Measurements from ENCODE around the gene WEE1.

The WEE1 gene

DNA sequence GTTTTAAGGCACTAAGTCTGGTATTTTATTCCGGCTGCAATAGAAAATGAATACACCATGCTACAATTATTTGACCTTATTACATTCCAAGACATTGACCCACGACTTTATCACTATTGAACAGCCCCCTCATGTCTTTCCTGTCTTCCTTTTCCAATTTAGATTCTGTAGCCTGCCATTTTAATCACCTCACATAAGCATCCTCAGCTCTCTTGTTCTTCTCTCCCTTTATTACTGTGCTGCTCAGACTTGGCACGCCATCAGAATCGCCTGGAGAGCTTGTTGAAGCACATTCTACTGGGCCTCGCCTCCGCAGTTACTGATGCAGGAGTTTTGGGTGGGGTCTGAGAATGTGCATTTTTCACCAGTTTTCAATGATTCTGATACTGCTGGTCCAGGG is 51.7 kb downstream of the WEE1 start:
- no peak for DNase-seq

DNA sequence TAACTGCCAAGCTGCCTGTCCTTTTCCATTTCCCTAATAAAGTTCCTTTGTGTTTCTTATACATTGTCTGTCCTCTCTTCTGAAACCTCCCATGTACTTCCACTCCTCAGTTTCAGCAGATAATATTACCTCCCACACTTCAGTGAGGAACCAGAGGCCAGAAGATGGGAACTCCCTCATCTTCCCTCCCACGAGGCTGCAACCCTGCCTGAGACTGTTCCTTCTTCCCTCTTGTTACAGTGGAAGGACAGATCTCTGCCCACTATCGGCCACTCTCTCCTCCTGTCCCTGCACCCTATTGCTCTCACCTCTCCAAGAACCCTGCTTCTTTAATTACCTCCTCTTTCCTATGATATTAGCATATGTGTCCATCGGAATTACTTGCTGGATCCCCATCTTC is 52.3 kb downstream of the WEE1 start:
- no peak for DNase-seq

DNA sequence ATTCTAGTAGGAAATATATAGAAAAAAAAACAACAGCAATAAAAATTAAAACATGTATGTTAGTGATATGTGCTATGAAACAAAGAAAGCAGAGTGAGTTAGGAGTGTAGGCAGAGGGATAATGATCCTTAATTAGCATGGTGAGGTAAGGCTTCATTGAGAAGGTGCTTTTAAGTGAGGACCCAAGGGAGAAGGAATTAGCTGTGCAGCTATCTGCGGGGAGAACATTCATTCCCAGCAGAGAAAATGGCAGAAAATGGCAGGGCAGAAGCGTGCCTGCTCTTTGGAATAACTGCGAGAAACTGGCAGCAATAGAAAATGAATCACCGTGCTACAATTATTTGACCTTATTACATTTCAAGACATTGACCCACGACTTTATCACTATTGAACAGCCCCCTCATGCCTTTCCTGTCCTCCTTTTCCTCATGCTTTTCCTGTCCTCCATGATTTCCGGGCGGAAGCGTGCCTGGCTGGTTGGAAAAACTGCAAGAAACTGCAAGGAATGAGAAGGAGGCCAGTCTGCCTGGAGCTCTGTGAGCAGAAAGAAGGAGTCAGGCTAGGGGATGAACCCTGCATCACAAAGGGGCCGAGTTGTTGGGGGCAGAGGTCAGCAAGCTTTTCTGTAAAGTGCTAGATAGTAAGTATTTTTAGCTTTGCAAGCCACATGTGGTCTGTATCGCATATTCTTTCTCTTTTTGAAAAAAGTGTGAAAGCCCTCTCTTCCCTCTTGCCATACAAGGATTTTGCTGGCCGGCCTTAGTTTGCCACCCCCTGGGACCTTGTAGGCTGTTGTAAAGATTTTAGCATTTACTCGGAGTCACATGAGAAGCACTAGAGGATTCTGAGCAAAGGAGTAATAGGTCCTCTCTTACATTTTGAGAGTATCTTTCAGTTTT is 53.3 kb downstream of the WEE1 start:
- DNase-seq = no peak

DNA sequence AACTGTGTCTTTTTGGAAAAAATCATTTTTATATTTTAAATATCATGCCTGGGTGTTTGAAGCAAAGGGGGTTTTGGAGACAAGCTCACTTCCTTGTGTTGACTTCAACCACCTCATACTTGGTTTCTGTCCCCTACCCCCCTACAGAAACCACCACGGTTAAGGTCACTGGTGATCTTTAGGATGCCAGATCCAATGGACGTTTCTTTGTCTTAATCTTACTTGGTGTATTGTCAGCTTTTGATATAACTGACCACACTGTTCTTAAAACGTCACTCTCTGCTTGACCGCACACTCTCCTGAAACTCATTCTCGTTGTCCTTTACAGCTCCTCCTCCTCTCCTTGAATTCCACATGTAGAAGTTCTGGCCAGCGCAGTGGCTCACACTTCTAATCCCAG is 55.6 kb downstream of the WEE1 start:
- no peak for DNase-seq

DNA sequence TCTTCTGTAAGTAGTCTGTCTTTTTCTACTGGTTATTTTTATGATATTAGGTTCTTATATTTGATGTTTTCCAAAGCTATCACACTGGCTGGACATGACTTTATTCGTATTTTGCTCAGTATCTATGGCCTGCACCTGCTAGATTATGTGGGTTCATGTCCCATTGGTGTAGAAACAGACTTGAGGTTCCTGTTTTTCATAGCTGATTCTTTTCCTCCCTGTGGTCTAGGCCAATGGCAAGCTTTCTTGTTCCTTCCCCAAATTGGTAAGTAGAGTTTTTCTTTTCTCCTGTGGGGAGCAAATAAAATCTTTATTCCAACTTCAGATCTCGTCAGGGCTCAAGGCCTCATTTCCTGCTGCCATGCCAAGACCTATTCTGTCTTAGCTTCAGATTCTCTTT is 60.2 kb downstream of the WEE1 start:
- no peak for DNase-seq

DNA sequence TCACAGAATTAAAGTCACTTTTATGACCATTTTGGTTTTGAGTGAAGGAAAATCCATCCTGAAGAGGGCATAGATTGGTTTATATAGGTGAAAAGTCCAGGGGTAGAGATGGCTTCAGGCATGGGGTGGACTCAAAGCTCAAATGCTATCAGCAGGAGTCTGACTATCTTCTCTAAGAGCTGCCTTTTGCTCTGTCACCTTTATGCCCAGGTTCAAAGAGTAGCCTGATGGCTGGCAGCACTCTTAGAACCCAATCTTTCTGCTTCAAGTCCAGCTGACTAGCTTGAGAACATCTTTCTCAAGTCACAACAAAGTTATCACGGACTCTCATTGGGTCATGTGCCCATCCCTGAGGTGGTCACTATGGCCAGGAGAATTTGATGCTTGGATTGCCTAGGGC is 63.2 kb downstream of the WEE1 start:
- no peak for DNase-seq

DNA sequence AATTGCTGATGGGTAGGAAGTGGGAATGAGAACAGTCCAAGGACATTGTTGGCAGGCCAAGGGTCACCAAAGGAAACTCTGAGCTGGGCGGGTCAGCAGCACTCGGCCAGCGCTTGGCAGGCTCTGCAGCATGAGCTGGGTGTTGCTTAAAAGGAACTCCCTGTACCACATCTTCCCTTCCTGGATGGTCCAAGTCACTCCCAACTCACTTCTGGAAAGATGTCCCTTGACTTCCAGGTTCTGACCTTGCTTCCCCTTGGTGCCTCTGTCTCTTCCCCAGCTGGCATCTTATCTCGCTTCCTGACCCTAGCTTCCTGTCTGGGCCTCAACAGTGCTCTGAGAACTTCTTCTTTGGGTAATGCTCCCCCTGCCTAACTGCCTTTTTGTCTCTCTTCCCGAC is 65.6 kb downstream of the WEE1 start:
- no peak for DNase-seq

All from NCI-H526 treated with DMSO at 0.1 percent for 48 hours (cell line).